ENCODE results near the gene PRF1. TPM values are rescaled to one million over a fixed set of nuclear protein-coding genes. Genes with fewer than 3 reads are reported as not detected.
A peak's percentile ranks its signal among the peaks of the same experiment; 100 is the strongest.

PRF1 gene
- total and polyA plus RNA-seq, 2 of the 13 experiments (the other 11 are each of a cell fraction or from before 2014, with no cell fraction given): 1.00 to 1.4 TPM

GRCh38 chr10:70597856-70598815 lies 4.4 kb downstream of the PRF1 start (continued):
- TF ChIP-seq, protein P1, sequence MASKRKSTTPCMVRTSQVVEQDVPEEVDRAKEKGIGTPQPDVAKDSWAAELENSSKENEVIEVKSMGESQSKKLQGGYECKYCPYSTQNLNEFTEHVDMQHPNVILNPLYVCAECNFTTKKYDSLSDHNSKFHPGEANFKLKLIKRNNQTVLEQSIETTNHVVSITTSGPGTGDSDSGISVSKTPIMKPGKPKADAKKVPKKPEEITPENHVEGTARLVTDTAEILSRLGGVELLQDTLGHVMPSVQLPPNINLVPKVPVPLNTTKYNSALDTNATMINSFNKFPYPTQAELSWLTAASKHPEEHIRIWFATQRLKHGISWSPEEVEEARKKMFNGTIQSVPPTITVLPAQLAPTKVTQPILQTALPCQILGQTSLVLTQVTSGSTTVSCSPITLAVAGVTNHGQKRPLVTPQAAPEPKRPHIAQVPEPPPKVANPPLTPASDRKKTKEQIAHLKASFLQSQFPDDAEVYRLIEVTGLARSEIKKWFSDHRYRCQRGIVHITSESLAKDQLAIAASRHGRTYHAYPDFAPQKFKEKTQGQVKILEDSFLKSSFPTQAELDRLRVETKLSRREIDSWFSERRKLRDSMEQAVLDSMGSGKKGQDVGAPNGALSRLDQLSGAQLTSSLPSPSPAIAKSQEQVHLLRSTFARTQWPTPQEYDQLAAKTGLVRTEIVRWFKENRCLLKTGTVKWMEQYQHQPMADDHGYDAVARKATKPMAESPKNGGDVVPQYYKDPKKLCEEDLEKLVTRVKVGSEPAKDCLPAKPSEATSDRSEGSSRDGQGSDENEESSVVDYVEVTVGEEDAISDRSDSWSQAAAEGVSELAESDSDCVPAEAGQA (IDR thresholded peaks at IDR 0.05; ENCODE audit: low read depth): no peak
- TF ChIP-seq, protein P1 (CRISPR knock-in tag; IDR thresholded peaks at IDR 0.05; ENCODE audit: borderline replicate concordance): no peak

GRCh38 chr10:70596860-70597809 lies 5.4 kb downstream of the PRF1 start:
- 65% methylated on average over 8 of the region's 8 CpGs for WGBS (ENCODE audit: low lambda C conversion rate)
- Histone ChIP-seq H3K4me2 (ENCODE audit: low read depth, low read length) (peak overlapping the region; percentile 85), H3K79me2 (ENCODE audit: insufficient read depth, low read length) (no peaks in the 10 kb centered on the region), H3K4me3 (replicated peaks in 1 of 3; ENCODE audit: insufficient read depth in 1 of 3, low read depth in 2 of 3, low read length in 3 of 3) (peak overlapping the region in 1 of 3 experiments; percentile 59; a peak in 2 of 6 replicates), H3K27ac (ENCODE audit: extremely low read length, insufficient read depth, low read length) (peak overlapping the region; percentile 58), H3K36me3 (replicated peaks in 1 of 2; ENCODE audit: control insufficient read depth in 1 of 2, insufficient read depth in 2 of 2, low read length in 2 of 2) (no peaks in the 10 kb centered on the region), H2AFZ (ENCODE audit: low read length) (no peak overlapping the region), H3K9me3 (ENCODE audit: low read length) (no peaks in the 10 kb centered on the region), H3K4me1 (ENCODE audit: insufficient read depth, low read length) (peaks cover 42% of the 10 kb centered on the region), H4K20me1 (ENCODE audit: insufficient read depth, low read length) (no peaks in the 10 kb centered on the region), H3K9ac (ENCODE audit: insufficient read depth, low read depth, low read length) (no peak overlapping the region), H3K27me3 (ENCODE audit: control insufficient read depth in 1 of 2, insufficient read depth in 2 of 2, low read length in 2 of 2) (no peaks in the 10 kb centered on the region)
- ChIA-PET POLR2A (no interaction called here), CTCF (ENCODE audit: low intra/inter-chr PET ratio, low total read pairs) (no interaction called here)
- ATAC-seq (no peak), DNase-seq (ENCODE audit: low spot score) (peak; percentile 19), FAIRE-seq (peak; percentile 4)
- intact Hi-C loops (cut with micrococcal nuclease; ENCODE audit: unreplicated experiment): loop anchor here (1.0 kb wide), 1 partner anchor 38 kb away; no protein-coding TSS in a partner anchor
- BruUV-seq (replicated peaks): no TSS peak
- in situ Hi-C loops (cut with HindIII; ENCODE audit: extremely low pct_ligation_motif_present, low pct_unique_long_range_greater_than_20kb): no loop called here
- TF ChIP-seq ZNF713 (CRISPR knock-in tag; IDR thresholded peaks at IDR 0.05) (no peak), TOPORS (CRISPR knock-in tag; IDR thresholded peaks at IDR 0.05) (0 out of 2 replicates have a peak, but pooled peaks have one; percentile 13), ZNF124 (CRISPR knock-in tag; IDR thresholded peaks at IDR 0.05) (no peak), ZNF724P (CRISPR knock-in tag; IDR thresholded peaks at IDR 0.05; ENCODE audit: borderline replicate concordance) (no peak), ZNF281 (CRISPR knock-in tag; IDR thresholded peaks at IDR 0.05; ENCODE audit: borderline replicate concordance) (peak; percentile 57; the same call in 1 of the 2 replicates), JUND (CRISPR knock-in tag; IDR thresholded peaks at IDR 0.05) (no peak), NFYC (CRISPR knock-in tag; IDR thresholded peaks at IDR 0.05) (no peak), MXI1 (IDR thresholded peaks at IDR 0.05; ENCODE audit: borderline replicate concordance, low read depth, low read length) (no peak)
